VCaP (cell line): ENCODE data around the gene GAL3ST2.
A peak's percentile ranks its signal among the peaks of the same experiment; 100 is the strongest.
"Not testable (repeated sequence)": the region's sequence is repeated elsewhere in the genome, so short reads cannot be mapped to it uniquely, and the experiment has no call there.

ENCODE experiments used
- H3K27ac ChIP-seq: fragments of 450-650 bp; 2 replicates; pipeline ENCODE4 v1.5.1; 2017
- TF ChIP-seq, protein P1 (sequence below): fragments of 450-650 bp; conservative IDR thresholded peaks from 2 replicates; pipeline ENCODE4 v1.5.1; 2017; ENCODE audit warnings: mild to moderate bottlenecking, moderate library complexity

Gene GAL3ST2

DNA sequence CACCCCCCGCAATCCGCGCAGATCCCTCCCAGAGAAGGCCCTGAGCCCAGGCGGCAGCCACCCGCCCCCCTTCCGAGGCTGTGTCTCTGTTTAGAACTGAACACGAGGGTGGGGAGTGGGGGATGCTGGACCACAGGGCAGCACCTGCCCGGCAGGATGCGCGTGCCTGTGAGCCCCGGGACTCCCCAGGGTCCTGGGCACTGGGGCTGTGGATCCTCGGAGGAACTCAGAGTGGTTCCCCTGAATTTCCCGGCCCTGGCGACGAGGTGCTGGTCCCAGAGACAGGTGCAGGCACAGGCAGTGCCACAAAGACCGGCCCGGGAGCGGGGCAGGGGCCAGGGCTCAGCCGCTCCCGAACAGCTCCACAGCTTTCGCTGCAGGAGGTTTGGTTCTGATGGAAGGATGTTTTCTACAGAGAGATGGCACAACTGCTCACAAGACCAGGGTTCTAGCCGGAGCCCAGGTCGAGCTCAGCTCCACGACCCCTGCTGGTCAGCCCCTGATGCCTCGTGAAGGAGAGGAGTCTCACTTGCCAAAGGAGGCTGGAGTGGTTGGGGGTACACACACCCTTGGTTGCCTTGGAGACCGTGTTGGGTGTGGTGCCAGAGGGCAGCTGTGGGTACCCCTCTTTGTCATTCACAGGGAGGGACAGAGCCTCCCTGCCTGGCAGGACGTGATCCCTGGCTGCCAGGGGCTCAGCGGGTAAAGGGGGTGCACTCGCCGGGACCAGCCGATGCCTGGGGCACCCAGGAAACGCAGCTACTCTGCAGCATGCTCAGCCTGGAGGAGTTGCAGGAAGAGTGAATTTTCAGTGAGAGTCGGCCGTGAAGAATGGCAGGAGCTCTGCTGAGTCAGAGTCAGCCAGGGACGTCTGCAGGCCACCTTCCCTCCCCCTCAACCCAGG lies 28.0 kb downstream of the GAL3ST2 start:
- TF ChIP-seq, protein P1, sequence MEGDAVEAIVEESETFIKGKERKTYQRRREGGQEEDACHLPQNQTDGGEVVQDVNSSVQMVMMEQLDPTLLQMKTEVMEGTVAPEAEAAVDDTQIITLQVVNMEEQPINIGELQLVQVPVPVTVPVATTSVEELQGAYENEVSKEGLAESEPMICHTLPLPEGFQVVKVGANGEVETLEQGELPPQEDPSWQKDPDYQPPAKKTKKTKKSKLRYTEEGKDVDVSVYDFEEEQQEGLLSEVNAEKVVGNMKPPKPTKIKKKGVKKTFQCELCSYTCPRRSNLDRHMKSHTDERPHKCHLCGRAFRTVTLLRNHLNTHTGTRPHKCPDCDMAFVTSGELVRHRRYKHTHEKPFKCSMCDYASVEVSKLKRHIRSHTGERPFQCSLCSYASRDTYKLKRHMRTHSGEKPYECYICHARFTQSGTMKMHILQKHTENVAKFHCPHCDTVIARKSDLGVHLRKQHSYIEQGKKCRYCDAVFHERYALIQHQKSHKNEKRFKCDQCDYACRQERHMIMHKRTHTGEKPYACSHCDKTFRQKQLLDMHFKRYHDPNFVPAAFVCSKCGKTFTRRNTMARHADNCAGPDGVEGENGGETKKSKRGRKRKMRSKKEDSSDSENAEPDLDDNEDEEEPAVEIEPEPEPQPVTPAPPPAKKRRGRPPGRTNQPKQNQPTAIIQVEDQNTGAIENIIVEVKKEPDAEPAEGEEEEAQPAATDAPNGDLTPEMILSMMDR = no peak
- H3K27ac ChIP-seq = peak overlapping the region; percentile 49; the same call in 1 of the 2 replicates

DNA sequence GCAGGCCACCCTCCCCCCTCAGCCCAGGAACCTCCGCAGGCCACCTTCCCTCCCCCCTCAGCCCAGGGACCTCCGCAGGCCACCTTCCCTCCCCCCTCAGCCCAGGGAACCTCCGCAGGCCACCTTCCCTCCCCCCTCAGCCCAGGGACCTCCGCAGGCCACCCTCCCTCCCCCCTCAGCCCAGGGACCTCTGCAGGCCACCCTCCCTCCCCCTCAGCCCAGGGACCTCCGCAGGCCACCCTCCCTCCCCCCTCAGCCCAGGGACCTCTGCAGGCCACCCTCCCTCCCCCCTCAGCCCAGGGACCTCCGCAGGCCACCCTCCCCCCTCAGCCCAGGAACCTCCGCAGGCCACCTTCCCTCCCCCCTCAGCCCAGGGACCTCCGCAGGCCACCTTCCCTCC lies 29.6 kb downstream of the GAL3ST2 start:
- not testable (repeated sequence) for H3K27ac ChIP-seq

DNA sequence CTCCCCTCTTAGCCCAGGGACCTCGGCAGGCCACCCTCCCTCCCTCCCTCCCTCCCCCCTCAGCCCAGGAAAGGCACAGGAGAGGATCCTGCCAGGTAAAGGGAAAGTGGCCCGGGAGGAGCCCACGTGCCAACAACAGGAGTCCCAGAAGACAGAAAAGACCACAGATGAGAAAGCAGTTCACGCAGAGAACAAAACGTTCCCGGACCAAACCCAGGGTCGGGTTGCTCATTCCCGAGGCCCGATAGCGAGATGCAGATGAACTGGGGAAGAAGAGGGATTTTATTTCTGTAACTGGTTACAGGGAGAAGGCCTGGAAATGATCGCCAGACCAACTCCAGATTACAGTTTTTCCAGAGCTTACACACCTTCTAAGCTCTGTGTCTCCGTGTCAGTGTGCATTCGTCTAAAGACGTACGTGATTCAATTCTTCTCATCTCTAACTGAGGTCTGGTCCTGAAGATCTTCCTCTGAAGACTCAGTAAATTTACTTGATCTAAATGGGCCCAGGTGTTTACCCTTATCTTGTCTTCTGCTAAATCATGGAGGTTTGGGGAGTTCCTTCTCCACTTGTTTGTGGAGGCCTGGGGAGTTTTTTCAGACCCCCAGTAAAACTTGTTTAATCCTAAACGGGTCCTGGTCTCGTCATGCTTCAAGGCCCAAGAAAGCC lies 31.6 kb downstream of the GAL3ST2 start:
- H3K27ac ChIP-seq = no peak overlapping the region
- TF ChIP-seq, protein P1 = no peak

DNA sequence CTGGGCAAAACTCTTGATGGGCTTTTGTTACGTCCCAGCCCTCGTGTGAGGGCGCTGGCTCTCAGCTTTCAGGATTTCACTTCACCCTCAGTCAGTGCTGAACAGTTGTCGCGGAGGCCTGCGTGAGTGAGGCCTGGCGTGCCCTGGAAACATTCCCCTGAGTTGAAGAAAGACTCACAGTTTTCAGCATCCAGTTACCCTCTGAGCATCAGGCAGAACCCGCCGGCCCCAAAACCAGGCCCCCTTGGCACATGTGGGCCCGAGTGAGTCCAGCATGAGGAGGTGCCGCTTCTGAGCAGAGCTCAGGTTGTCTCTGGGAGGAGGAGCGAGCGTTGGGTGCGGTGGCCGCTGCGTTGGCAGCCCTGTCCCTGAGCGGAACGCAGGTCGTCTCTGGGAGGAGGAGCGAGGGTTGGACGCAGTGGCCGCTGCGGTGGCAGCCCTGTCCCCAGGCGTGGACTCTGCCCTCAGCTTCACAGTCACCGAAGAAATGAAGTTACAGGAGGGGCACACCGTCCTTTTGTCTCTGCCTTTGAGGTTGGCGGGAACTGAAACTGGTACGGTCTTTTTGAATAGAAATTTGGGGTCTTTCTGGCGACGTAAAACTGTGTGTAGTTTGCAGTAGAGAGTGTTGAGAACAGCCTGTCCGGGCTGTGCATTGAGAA lies 32.2 kb downstream of the GAL3ST2 start, which contains the start of gene NEU4:
Gene NEU4 (plus strand): TSS at position 473 of the 662 bp plus-strand sequence. CDS start 5,292 bp downstream, outside the sequence.
- TF ChIP-seq, protein P1 = no peak
- no peak within 1 kb of the TSS for H3K27ac ChIP-seq

DNA sequence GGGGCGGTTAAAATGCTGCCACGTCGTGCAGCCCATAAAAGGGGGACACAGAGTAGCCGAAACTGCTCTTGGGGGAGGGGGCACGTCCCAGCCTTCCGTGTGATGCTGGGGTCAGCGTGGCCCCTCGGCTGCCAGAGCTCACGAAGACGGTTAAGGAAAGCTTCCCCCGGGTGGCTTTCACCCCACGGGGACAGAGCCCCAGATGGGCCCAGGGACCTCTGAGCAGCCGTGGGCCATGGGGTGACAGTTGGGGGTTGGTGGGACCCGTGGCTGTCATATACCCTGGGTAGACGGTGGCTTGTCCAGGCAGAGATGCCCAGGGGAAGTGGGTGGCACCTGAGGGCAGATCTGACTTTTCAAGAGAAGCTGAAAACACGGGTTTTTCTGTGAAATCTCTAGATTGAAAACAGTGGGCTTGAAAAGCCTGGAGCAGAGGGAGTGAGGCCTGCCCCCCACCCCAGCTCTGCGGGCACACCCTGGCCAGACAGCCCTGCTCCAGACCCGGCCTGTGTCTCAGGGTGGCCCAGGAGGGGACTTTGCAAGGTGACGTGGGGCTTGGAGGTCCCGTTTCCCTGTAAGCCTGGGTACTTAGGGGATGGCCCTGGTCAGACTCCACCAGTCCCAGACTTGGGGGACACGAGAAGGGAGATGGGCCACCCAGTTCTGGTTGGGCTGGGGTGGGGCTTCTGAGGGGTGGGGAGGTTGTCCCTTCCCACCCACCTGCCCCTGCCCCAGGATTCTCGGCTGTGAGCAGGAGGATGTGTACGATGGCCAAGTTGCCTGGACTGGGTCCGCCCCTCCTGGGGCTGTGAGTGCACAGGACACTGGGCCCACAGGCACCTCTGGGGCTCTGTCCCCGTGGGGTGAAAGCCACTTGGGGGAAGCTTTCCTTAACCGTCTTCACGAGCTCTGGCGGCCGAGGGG lies 33.0 kb downstream of the GAL3ST2 start:
- no peak overlapping the region for H3K27ac ChIP-seq
- TF ChIP-seq, protein P1 = no peak

DNA sequence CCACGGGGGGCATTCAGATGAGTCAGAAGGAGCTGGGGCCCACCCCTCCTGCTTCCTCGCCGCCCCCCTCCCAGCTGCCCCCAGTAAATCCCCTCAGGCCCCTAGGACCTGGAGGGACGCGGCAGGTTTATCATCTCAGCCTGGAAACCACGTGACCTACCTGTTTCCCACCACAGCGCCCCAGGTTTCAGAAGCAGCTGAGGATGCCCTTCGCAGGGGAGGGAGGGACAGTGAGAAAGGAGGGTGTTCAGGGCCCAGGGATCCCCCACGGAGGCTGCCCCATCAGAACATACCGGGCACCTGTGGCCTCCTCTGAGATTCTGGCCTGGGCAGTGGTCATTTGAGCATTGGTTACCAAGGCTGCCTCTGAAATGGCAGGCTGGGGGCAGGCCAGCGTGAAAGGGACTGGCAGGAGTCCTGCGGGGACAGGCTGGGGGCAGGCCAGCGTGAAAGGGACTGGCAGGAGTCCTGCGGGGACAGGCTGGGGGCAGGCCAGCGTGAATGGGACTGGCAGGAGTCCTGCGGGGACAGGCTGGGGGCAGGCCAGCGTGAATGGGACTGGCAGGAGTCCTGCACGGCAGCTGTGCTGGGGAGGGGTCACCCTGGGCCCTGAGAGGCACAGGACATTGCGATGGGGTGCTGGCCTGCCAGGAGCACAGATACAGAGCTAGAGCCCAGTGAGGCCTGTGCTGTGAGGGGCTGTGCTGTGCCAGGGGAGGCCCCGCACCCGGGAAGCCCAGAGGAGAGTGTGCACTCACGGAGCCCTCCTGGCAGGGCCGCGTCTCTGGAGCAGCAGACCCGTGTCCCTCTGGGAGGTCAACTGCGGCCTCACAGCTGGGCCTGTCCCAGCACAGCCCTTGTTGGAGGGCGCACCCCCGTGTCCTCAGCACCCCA lies 33.9 kb downstream of the GAL3ST2 start:
- TF ChIP-seq, protein P1 = no peak
- no peak overlapping the region for H3K27ac ChIP-seq
